ENCODE measurements around the gene C1QTNF9.
"Not testable (repeated sequence)": the region's sequence is repeated elsewhere in the genome, so short reads cannot be mapped to it uniquely, and the experiment has no call there.

C1QTNF9 gene

DNA sequence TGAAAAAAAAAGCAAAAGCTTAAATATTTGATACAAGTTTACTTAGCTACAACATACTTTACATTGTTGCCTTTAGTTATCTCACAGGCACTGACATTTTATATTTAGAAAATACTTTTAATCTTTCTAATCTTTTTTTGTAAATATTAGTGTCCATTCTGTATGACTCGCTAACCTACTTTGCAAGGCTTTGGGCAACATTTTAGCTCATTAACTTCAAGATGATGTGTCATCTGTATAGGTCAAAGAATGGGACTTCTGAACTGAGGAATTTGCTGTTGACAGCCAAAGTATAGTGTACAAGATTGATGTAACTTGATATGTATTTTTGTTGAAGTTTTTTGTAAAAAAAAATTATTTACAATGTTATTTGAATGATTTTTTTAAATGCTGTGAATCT, 2.7 kb upstream of the C1QTNF9 start:
- H3K36me3 ChIP-seq = no peaks in the 10 kb centered on the region; the same call in 1 of the 2 replicates
- DNase-seq = no peak
- no peak overlapping the region for H3K27ac ChIP-seq
- TF ChIP-seq, protein P1, sequence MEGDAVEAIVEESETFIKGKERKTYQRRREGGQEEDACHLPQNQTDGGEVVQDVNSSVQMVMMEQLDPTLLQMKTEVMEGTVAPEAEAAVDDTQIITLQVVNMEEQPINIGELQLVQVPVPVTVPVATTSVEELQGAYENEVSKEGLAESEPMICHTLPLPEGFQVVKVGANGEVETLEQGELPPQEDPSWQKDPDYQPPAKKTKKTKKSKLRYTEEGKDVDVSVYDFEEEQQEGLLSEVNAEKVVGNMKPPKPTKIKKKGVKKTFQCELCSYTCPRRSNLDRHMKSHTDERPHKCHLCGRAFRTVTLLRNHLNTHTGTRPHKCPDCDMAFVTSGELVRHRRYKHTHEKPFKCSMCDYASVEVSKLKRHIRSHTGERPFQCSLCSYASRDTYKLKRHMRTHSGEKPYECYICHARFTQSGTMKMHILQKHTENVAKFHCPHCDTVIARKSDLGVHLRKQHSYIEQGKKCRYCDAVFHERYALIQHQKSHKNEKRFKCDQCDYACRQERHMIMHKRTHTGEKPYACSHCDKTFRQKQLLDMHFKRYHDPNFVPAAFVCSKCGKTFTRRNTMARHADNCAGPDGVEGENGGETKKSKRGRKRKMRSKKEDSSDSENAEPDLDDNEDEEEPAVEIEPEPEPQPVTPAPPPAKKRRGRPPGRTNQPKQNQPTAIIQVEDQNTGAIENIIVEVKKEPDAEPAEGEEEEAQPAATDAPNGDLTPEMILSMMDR (IDR thresholded peaks at IDR 0.05; ENCODE audit: low read depth, low read length) = no peak
- no peak overlapping the region for H3K4me3 ChIP-seq (ENCODE audit: low read depth, low read length)
- H3K9me3 ChIP-seq (ENCODE audit: severe bottlenecking) = no peaks in the 10 kb centered on the region
- H3K27me3 ChIP-seq (ENCODE audit: insufficient read depth, low read depth, severe bottlenecking) = no peaks in the 10 kb centered on the region

DNA sequence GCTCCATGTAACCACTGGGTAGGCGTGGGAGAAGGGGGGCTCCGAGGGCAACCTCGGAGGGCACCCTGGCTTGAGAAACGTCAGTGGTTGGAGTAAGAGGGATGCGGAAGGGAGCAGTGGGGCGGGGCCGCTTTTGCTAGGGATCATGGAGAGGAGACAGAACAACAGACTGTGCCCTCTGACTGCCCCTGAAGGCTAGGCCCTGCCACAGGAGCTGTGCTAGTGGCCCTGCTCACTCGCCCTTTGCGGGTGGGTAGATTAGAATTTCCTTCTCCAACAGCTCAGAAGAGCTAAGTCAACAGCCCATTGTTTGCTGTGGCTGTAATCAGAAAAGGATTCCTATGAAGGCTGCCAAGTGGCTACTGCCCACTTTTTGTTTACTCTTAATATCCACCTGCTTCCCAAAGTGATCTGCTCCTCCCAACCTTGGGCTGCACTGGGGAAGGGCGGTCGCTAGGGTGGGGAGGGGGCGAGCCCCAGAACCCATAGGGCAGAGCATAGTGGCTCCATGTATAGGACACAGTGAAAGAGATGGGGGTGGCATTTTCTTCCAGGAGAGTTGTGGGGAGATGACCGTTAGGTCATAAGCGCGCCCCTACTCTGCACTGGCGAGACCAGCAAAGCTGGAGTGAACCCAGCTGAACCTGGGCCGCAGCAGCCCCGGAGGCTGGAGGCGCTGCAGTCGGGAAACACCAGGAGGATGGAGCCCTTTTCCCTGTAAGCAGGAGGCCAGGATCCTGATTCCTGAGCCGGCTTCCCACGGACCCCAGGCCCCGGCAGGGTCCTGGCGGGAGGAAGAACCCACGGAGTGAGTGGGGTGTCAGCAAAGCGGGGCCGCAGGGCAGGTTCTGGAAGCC, 1.9 kb upstream of the C1QTNF9 start:
- DNase-seq = no peak

DNA sequence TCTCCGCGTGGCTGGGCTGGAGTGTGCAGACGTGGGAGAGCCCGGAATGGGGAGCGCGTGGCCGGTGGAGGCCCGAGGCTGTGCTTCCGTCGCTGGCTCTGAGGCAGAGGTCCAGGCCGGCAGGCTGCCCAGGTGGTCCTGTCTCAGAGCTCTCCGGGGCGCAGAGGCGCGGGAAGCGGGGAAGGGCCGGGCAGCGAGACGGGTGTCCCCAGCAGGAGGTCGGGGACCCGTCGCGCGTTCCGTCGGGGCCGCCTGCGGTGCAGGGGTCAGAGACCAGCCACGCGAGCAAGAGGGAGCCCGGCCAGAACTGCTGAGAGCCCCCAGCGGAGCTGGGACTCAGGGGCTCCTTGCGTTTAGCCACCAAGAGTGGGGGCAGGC, 1.3 kb upstream of the C1QTNF9 start:
- Histone ChIP-seq H3K9me3 (ENCODE audit: severe bottlenecking) (no peaks in the 10 kb centered on the region), H3K36me3 (no peaks in the 10 kb centered on the region; the same call in 1 of the 2 replicates), H3K27ac (no peak overlapping the region), H3K4me3 (ENCODE audit: low read depth, low read length) (no peak overlapping the region), H3K27me3 (ENCODE audit: insufficient read depth, low read depth, severe bottlenecking) (no peaks in the 10 kb centered on the region)
- TF ChIP-seq, protein P1 (IDR thresholded peaks at IDR 0.05; ENCODE audit: low read depth, low read length) = no peak
- DNase-seq = no peak

More for the DNA sequence above, 1.9 kb upstream of the C1QTNF9 start:
- no peaks in the 10 kb centered on the region; the same call in 1 of the 2 replicates for H3K36me3 ChIP-seq
- H3K9me3 ChIP-seq (ENCODE audit: severe bottlenecking) = no peaks in the 10 kb centered on the region
- no peaks in the 10 kb centered on the region for H3K27me3 ChIP-seq (ENCODE audit: insufficient read depth, low read depth, severe bottlenecking)
- no peak overlapping the region for H3K4me3 ChIP-seq (ENCODE audit: low read depth, low read length)
- H3K27ac ChIP-seq = no peak overlapping the region
- TF ChIP-seq, protein P1 (IDR thresholded peaks at IDR 0.05; ENCODE audit: low read depth, low read length) = no peak

DNA sequence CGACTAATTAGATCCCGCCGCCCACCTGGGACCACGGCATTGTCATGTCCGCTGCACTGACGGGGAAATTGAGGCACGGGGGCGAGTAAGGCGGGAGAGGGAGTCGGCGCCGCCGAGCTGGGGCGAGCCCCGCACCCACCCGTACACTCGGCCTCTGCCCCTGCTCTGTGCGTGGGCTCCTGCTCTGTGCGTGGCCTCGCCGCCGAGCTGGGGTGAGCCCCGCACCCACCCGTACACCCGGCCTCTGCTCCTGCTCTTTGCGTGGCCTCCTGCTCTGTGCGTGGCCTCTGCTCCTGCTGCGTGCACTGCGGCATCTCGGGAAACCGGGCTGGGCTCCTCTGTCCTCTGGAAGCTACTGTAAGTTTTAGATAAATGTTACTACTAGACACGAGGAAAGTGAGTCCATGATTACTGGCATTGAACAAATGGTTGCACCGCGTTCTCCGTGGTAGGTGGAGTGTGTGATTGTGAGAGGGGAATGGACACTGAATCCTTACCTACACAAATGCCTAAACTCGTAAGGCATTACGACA, 826 bp upstream of the C1QTNF9 start:
- no peaks in the 10 kb centered on the region for H3K27me3 ChIP-seq (ENCODE audit: insufficient read depth, low read depth, severe bottlenecking)
- H3K9me3 ChIP-seq (ENCODE audit: severe bottlenecking) = no peaks in the 10 kb centered on the region
- TF ChIP-seq, protein P1 (IDR thresholded peaks at IDR 0.05; ENCODE audit: low read depth, low read length) = no peak
- H3K27ac ChIP-seq = no peak overlapping the region
- H3K36me3 ChIP-seq = no peaks in the 10 kb centered on the region
- DNase-seq = no peak
- H3K4me3 ChIP-seq (ENCODE audit: low read depth, low read length) = no peak overlapping the region

DNA sequence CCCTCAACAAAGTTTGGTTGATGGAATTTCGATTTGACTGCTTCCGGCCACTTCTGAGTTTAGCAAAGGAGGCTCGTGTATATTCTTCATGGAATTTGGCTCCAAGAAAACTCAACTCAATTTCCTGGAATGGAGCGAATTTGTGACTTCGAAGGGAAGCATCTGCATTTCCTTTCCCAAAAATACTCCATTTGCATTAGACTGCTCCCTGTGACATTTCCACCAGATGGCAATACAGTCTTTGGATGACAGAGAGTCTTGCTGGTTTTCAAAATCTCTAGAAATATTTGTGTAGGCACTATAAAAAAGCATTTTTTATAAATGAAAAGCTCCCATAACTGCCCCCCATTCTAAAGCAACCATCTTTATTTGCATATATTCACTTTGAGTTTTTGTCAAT, 4.1 kb downstream of the C1QTNF9 start:
- no peak overlapping the region for H3K4me3 ChIP-seq (ENCODE audit: low read depth, low read length)
- no peaks in the 10 kb centered on the region for H3K36me3 ChIP-seq
- TF ChIP-seq, protein P1 (IDR thresholded peaks at IDR 0.05; ENCODE audit: low read depth, low read length) = peak; percentile 33; the same call in 1 of the 2 replicates
- H3K9me3 ChIP-seq (ENCODE audit: severe bottlenecking) = no peaks in the 10 kb centered on the region
- no peaks in the 10 kb centered on the region for H3K27me3 ChIP-seq (ENCODE audit: insufficient read depth, low read depth, severe bottlenecking)
- no peak overlapping the region for H3K27ac ChIP-seq
- no peak for DNase-seq

DNA sequence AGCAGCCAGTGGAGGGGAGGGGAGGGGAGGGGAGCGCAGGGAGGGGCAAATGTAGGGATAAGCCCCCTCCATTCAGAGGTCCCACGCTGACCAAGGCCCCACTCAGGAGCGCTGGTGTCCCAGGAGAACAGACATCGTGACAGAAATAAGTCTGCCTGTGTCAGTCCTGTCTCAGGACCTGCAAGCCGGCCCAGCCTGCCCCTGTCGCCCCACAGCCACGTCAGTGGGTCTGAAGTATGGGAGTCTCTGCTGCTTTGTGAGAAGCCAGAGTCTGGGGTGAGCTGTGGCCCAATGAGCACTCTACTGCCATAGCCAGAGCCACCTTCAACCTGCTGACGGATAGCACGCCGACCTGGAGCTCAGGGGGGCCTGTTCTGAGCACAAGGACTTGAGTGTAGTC, 8.5 kb downstream of the C1QTNF9 start:
- not testable (repeated sequence) for DNase-seq; H3K4me3 ChIP-seq (ENCODE audit: low read depth, low read length); H3K36me3 ChIP-seq; H3K9me3 ChIP-seq (ENCODE audit: severe bottlenecking); H3K27ac ChIP-seq; H3K27me3 ChIP-seq (ENCODE audit: insufficient read depth, low read depth, severe bottlenecking)

DNA sequence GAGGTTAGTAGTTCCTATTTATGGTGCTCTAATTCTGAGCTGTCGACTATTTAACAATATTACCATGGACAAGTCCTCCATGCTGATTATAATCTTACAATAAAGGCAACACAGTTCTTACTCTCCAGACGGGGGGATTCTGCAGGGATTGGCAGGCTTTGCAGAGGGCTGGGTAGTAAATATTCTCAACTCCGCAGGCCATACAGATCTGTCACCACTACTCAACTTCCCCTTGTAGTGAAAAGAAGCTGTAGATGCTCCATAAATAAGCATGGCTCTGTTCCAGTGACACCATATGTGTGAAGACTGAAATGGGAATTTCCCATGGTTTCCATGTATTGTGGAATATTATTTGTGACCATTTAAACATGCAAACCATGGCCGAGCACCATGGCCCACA, 9.5 kb downstream of the C1QTNF9 start:
- H3K27ac ChIP-seq; H3K9me3 ChIP-seq (ENCODE audit: severe bottlenecking); H3K27me3 ChIP-seq (ENCODE audit: insufficient read depth, low read depth, severe bottlenecking); H3K4me3 ChIP-seq (ENCODE audit: low read depth, low read length); DNase-seq; H3K36me3 ChIP-seq: not testable (repeated sequence)

DNA sequence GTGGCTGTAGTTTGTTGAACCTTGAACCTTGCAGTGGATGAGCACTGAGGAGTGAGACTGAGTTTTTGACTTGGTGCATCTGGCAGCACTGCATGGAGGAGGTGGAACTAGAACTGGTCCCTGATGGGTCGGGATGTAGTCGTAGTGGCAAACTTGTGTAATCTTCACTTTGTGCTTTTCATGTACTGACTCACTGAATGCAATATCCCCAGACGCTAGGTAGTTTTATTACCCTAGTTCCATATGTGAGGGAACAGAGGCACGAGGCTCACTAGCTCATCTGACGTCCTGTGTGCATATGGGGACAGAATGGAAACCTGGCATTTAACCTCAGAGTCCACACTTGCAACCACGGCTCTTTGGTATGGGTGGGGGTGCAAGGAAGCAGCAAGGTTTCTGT, 10.3 kb downstream of the C1QTNF9 start:
- not testable (repeated sequence) for H3K9me3 ChIP-seq (ENCODE audit: severe bottlenecking); H3K27me3 ChIP-seq (ENCODE audit: insufficient read depth, low read depth, severe bottlenecking); H3K4me3 ChIP-seq (ENCODE audit: low read depth, low read length); H3K36me3 ChIP-seq; DNase-seq; H3K27ac ChIP-seq

DNA sequence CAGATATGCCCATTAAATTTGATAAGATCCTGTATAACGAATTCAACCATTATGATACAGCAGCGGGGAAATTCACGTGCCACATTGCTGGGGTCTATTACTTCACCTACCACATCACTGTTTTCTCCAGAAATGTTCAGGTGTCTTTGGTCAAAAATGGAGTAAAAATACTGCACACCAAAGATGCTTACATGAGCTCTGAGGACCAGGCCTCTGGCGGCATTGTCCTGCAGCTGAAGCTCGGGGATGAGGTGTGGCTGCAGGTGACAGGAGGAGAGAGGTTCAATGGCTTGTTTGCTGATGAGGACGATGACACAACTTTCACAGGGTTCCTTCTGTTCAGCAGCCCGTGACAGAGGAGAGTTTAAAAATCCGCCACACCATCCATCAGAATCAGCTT, 12.0 kb downstream of the C1QTNF9 start:
- not testable (repeated sequence) for H3K36me3 ChIP-seq; H3K27ac ChIP-seq; H3K27me3 ChIP-seq (ENCODE audit: insufficient read depth, low read depth, severe bottlenecking); DNase-seq; H3K4me3 ChIP-seq (ENCODE audit: low read depth, low read length); H3K9me3 ChIP-seq (ENCODE audit: severe bottlenecking)

Data from WERI-Rb-1 (cell line).